GM19239 (cell line): ENCODE data around the gene DSCAML1.
"Not testable (repeated sequence)": the region's sequence is repeated elsewhere in the genome, so short reads cannot be mapped to it uniquely, and the experiment has no call there.

Source experiments
- DNase-seq: peaks from one replicate; pipeline ENCODE4 v3.0.0; 2011; ENCODE audit warnings: low spot score; ENCODE audit not compliant: insufficient read length
- FAIRE-seq: peaks from 2 replicates; lab custom pipeline; 2011; peaks lifted over from hg19 to GRCh38; lab: Jason Lieb, UNC

The DSCAML1 gene

DNA sequence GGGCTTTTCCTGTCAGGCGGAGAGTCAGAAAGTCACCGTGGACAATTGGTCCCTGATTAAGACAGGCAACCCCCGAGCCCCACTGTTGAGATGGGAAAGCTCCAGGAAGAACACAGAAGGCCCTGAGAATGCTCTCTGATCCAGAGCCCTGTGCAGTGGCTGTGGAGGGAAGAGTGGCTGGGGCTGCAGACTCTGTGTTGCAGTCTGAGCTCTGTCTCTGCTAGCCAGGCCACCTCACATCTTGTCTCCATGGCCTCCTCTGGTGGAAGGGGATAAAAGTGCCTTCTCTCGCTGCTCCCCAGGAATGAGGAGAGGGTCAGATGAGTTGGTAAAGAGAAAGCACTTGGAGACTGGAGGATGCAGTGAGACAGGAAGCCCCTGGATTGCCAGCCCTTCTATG is 328.1 kb downstream of the DSCAML1 start:
- DNase-seq (no peak), FAIRE-seq (no peak)

GRCh38 chr11:117467770-117468169 is 329.2 kb downstream of the DSCAML1 start:
- DNase-seq (no peak), FAIRE-seq (no peak)

DNA sequence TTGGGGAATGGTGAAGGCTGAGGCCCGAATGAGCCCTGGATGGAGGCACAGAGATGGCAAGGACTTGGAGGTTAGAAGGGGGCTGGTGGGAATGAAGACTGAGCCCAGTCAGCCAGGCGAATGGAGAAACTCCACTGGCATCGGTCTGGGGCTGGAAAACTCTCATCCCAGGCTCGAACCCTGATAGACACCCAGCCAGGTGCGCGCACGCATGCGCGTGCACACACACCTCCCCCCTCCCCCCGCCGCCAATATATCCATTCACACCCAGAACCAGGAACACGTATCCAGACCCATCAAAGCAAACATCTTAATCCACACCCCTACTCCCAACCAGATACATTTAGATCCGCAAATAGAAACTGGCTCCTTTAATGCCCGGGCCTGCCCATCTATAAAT is 330.1 kb downstream of the DSCAML1 start:
- DNase-seq (no peak), FAIRE-seq (no peak)

- DNase-seq (no peak), FAIRE-seq (no peak)
Measured at GRCh38 chr11:117465236-117465997, 331.6 kb downstream of the DSCAML1 start.

GRCh38 chr11:117464778-117465177 is 332.2 kb downstream of the DSCAML1 start:
- no peak for FAIRE-seq
- no peak for DNase-seq

- DNase-seq, result no peak
- no peak for FAIRE-seq
Measured at GRCh38 chr11:117462864-117463247, 334.2 kb downstream of the DSCAML1 start.

DNA sequence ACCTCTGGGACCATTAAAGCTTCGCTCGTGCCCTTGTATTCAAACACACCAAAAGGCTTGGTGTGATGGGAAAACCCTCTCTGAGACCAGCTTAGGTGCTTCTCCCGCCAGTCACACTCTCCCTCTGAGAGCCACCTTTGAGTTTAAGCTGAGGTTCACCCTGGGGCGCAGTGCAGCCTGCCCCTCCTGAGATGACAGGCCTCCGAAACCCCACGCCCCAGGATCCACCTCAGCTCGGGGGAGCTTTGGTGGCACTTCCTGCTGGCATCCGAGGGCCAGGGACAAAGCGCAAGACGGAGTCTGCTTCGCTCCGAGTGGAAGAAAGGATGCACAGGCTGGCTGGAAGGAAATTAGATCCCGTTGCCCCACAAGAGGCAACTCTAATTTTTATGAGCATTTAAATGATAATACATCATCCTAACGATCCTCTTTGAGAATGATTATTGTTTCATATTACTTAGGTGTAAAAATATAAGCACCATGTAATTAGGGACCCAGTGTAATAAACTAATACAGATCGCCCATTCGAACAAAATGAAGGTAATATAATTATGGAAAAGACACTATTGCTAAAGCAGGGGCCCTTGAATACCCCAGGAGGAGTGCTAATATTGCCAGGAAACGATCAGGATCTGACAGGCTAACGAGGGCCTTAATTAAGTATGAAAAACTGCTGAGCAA is 334.7 kb downstream of the DSCAML1 start:
- DNase-seq (no peak), FAIRE-seq (no peak)

- no peak for FAIRE-seq
- DNase-seq, result no peak
Measured at GRCh38 chr11:117461396-117462182, 335.4 kb downstream of the DSCAML1 start.

DNA sequence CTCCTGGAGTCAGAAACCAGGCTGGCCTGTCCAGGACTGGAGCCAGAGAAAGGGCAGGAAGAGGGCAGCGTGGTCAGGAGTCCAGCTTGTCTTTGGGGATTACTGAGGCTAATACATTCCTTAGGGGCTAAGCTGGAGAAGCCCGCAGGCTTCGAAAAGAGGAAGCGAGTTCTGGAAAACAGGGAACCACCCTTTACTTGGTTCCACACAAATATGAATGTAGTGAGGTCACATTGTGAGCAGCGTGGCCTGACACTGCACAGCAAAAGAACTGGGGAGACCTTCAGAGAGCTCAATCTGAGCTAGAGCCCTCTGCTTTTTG is 337.1 kb downstream of the DSCAML1 start:
- FAIRE-seq, result no peak
- DNase-seq, result no peak

DNA sequence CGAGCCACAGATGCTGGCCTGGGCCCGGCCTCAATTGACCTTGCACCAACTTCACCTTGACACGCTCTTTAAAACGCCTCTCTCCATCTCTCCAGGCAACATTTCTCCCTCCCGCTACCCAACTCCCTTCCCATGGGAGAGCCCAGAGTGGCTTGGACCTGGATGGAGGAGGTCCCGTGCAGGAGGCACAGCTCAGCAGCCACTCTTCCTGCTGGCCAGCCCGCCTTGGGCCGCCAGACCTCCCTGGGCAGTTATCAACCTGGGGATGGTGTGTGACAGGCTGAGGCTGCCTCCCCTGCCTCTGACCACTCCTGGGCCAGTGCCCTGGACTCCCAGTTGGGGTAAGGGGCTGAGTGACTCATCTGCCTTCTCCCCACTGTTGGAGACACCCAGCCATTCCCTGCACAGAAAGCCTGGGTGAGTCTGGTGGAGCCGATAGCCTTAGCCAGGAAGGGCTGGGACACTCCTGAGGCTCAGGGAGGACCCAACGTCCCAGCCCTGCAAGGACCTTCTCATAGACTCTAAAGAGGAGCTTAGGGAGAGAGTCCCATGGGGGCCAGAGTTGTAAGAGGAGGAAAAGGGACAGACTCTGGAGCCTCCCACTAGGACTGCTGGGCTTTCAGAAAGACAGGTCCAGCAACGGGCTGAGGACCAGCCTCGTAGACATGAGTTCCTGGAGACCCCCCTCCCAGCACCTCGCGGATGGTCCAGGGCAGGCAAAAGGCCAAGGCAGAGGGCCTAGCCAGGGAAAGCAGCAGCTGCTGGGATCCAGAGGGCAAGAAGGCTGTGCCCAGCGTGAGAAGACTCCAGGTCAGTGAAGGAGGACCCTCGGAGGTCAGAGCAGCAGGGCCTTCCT is 337.7 kb downstream of the DSCAML1 start:
- FAIRE-seq, result no peak
- no peak for DNase-seq

- FAIRE-seq (peak; percentile 23), DNase-seq (no peak)
Measured at GRCh38 chr11:117458275-117459122, 338.5 kb downstream of the DSCAML1 start.

DNA sequence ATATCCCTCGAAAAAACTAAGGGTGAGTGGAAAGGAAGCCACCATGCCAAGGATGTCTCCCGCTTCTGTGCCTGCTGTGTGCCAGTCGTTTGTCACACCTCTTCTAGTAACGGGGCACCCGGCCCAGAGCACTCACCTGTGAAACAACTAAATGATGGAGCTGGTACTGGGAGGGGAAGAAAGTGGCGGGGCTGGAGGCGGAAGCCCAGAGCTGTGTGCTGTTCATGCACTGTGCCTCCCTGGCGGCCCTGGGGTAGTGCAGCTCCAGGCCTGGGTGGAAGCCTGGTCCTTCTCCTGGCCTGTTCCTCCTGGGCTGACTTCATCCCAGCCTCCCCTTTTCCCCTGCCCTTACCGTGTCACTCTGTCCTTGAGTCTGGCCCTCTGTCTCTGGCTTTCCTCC is 339.2 kb downstream of the DSCAML1 start:
- DNase-seq, result no peak

DNA sequence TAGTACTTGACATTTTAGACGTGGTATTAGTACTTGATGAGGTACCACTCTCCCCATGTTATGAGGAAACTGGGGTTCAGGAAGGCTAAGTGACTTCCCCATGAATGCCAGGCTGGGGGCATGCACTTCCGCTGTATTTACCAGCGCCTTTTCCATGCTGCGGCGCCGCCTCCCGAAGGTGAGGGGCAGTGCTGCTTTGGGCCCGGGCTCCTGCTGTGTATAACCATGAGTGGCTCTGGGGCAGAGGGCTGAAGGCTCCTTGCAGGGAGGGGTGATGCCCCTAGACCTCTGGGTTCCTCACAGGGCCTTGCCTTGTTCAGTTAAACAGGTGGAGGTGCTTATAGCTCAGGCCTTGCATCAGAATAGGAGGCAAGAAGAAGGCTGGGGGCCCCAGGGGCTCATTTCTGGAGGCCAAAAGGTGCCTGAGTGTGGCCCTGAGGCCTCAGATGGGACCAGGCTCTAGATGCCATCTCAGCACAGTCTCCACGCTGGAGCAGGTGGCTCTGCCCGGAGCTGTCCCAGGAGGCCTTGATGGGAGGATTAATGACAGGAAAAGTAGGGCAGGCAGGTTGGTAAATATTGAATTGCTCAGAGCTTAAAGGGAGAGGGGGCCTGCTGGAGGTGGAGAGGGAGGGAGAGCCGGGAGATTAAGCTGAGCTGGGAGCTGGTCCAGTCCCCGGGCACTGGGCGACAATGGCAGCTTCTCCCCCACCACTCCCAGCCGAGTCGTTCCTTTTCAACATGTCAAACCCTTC is 339.8 kb downstream of the DSCAML1 start:
- no peak for DNase-seq
- FAIRE-seq, result peak; percentile 59

More for the DNA sequence above, 339.2 kb downstream of the DSCAML1 start:
- no peak for FAIRE-seq

DNA sequence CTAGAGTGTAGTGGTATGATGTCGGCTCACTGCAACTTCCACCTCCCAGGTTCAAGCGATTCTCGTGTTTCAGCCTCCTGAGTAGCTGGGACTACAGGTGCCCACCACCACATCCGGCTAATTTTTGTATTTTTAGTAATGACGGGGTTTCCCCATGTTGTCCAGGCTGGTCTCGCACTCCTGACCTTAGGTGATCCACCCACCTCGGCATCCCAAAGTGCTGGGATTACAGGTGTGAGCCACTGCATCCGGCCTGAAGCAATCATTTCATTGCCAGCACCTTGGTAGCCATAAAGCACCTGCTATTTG is 340.3 kb downstream of the DSCAML1 start:
- not testable (repeated sequence) for FAIRE-seq, DNase-seq

DNA sequence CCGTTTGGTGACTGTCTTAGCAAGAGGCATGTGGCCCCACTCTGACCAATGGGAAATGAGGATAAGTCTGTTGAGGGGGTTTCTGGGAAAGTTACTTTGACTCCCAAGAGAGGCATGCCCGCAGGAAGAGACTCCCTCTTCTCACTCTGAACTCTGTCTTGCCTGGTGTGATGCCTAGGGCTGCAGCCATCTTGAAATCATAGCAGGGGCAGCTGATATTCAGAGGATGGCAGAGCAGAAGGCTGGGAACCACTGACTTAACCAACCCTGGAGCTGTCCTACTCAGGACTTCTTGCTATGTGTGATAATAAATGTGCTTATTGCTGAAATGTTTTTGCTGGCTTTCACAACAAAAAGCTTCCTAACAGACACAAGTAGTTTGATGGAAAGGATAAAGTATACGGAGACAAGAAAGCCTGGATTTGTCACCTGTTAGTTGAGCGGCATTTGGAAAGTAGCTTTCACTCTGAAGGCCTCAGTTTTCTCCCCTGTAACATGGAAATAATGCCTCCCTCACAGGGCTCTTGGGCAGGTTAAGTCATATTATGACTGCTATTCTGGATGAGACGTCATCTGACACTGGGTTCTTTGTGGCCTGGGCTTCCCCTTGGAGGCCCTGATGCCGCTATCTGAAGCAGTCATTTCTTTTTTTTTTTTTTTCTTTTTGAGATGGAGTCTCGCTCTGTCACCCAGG is 340.8 kb downstream of the DSCAML1 start:
- peak; percentile 72 for FAIRE-seq

DNA sequence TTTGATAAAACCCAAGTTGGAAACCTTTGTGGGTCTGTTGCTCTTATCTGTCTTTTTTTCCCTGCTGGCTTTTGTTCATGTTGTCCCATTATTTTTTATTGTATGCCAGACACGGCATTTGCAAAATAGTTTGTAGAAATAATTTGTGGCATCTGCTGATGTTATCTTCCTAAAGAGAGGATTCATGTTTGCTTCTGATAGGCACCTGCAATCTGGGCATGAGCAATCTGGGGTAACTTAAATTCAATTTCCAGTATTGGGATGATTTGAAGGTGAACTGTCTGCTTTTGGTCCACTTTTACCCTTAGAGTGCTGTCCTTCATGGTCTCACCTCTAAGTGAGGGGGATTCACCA is 342.5 kb downstream of the DSCAML1 start:
- DNase-seq, result no peak
- FAIRE-seq, result no peak

More for the DNA sequence above, 340.8 kb downstream of the DSCAML1 start:
- peak; percentile 42 for DNase-seq

GRCh38 chr11:117453886-117454563 is 343.0 kb downstream of the DSCAML1 start:
- FAIRE-seq, result no peak
- DNase-seq, result no peak
